ENCODE data around the gene PIP5KL1.

Gene PIP5KL1

GRCh38 chr9:127930231-127931091, at the start of gene PIP5KL1:
PIP5KL1 (minus strand) TSS chr9:127930777; CDS start chr9:127930752, 25 bp downstream.
- peak; percentile 75 for DNase-seq

GRCh38 chr9:127980060-127980705, 49.6 kb upstream of the PIP5KL1 start:
- DNase-seq = peak; percentile 53

- peak; percentile 39 for DNase-seq
Measured at GRCh38 chr9:127979333-127980059, 48.9 kb upstream of the PIP5KL1 start.

- no peak for DNase-seq
Measured at GRCh38 chr9:127979015-127979332, 48.4 kb upstream of the PIP5KL1 start.

- no peak for DNase-seq
Measured at GRCh38 chr9:127977884-127978647, 47.5 kb upstream of the PIP5KL1 start.

GRCh38 chr9:127977009-127977883, 46.7 kb upstream of the PIP5KL1 start:
- peak; percentile 44 for DNase-seq

- no peak for DNase-seq
Measured at GRCh38 chr9:127976498-127976897, 45.9 kb upstream of the PIP5KL1 start.

- DNase-seq = no peak
Measured at GRCh38 chr9:127975376-127976315, 45.1 kb upstream of the PIP5KL1 start.

GRCh38 chr9:127974769-127975261, 44.2 kb upstream of the PIP5KL1 start:
- DNase-seq = no peak

GRCh38 chr9:127974001-127974768, 43.6 kb upstream of the PIP5KL1 start:
- no peak for DNase-seq

GRCh38 chr9:127973169-127974000, 42.8 kb upstream of the PIP5KL1 start:
- no peak for DNase-seq

GRCh38 chr9:127972236-127972871, 41.8 kb upstream of the PIP5KL1 start:
- no peak for DNase-seq

- DNase-seq = no peak
Measured at GRCh38 chr9:127971357-127972235, 41.0 kb upstream of the PIP5KL1 start.

- DNase-seq = peak; percentile 58
Measured at GRCh38 chr9:127970401-127971313, 40.1 kb upstream of the PIP5KL1 start.

- DNase-seq = no peak
Measured at GRCh38 chr9:127968700-127969383, 38.3 kb upstream of the PIP5KL1 start.

Measured in stimulated activated CD4-positive, alpha-beta T cell treated with anti-CD3 and anti-CD28 coated beads, Interleukin-4, amount 100 ng/mL, for 1 hour (primary cell).